ENCODE data around the gene MAGEA8.
"Not testable (repeated sequence)": the region's sequence is repeated elsewhere in the genome, so short reads cannot be mapped to it uniquely, and the experiment has no call there.

Gene MAGEA8

DNA sequence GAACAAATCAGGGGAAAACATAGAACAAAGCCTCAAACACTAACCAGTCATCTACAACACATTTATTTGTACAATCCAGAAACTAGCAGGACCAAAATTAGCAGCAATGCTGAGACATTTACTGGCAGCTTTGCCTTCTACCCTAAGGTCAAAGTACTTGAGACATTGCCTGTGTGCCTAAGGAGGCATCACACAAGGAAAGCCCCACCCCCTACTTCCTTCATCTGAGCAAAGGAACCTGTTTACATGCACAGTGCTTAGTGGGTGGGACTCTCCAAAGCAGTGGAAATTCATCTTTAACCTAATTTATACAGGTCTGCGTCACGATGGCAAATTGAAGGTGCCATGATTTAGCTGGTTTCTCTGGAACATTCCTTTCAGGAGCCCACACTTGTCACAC, 51.2 kb downstream of the MAGEA8 start:
- H3K27ac ChIP-seq = not testable (repeated sequence)

- H3K27ac ChIP-seq = not testable (repeated sequence)
Measured at GRCh38 chrX:149932970-149933369, 52.0 kb downstream of the MAGEA8 start.

GRCh38 chrX:149933547-149933946, 52.6 kb downstream of the MAGEA8 start:
- H3K27ac ChIP-seq = not testable (repeated sequence)

Data from C4-2B (cell line).